AG04449 (cell line): ENCODE results near the gene ITPRIPL1.

ENCODE experiments used
- CTCF ChIA-PET: fragments of 350-600 bp; formaldehyde crosslinking; extraction: SDS; loops from one replicate; lab custom pipeline; 2021; ENCODE audit warnings: antibody characterized with exemption; lab: Yijun Ruan, JAX
- POLR2A ChIA-PET: fragments of 400-600, 350-600 bp; formaldehyde crosslinking; extraction: SDS; loops from one replicate; lab custom pipeline; 2020; ENCODE audit warnings: antibody characterized with exemption, inconsistent platforms; lab: Yijun Ruan, JAX
- DNase-seq: peaks from one replicate; pipeline ENCODE4 v3.0.0-alpha.2; 2010; ENCODE audit warnings: low read depth, low spot score
- H3K4me3 ChIP-seq: 2 replicates; pipeline ENCODE4 v1.5.1; 2011; ENCODE audit warnings: low read depth, mild to moderate bottlenecking, control low read depth, low read length
- CTCF ChIP-seq: IDR thresholded peaks from one replicate; pipeline ENCODE4 v1.5.1; 2011; ENCODE audit warnings: mild to moderate bottlenecking, moderate library complexity, low read length, control low read depth, inconsistent platforms; ENCODE audit not compliant: insufficient read depth; ENCODE audit errors: missing control alignments

Gene ITPRIPL1

GRCh38 chr2:96345868-96346462 is 20.8 kb downstream of the ITPRIPL1 start:
- POLR2A ChIA-PET = no interaction called here

GRCh38 chr2:96347395-96347794 is 22.3 kb downstream of the ITPRIPL1 start:
- ChIA-PET CTCF (interaction anchor here (1.1 kb wide), 1 partner anchor 9 kb away, joined by 4 read pairs; no protein-coding TSS in a partner anchor), POLR2A (no interaction called here)
- no peak for DNase-seq
- no peak overlapping the region for H3K4me3 ChIP-seq
- no peak for TF ChIP-seq CTCF

More at GRCh38 chr2:96345868-96346462, 20.8 kb downstream of the ITPRIPL1 start:
- no peak for DNase-seq
- CTCF ChIA-PET = interaction anchor here (0.9 to 2.2 kb wide), 2 partner anchors 62 to 163 kb away, joined by 3 to 7 read pairs; no protein-coding TSS in a partner anchor
- H3K4me3 ChIP-seq = no peak overlapping the region
- TF ChIP-seq CTCF = no peak

- POLR2A ChIA-PET = no interaction called here
- CTCF ChIA-PET = interaction anchor here (1.0 kb wide), 1 partner anchor 156 kb away, joined by 4 read pairs; no protein-coding TSS in a partner anchor
- no peak overlapping the region for H3K4me3 ChIP-seq
- DNase-seq = no peak
- TF ChIP-seq CTCF = no peak
These were observed 28.0 kb downstream of the ITPRIPL1 start for GRCh38 chr2:96353032-96353561.

- CTCF ChIA-PET = interaction anchor here (1.0 kb wide), 1 partner anchor 156 kb away, joined by 4 read pairs; no protein-coding TSS in a partner anchor
- DNase-seq = no peak
- POLR2A ChIA-PET = no interaction called here
These were observed 28.5 kb downstream of the ITPRIPL1 start for GRCh38 chr2:96353606-96354101.

GRCh38 chr2:96354492-96354891 is 29.4 kb downstream of the ITPRIPL1 start:
- CTCF ChIA-PET = no interaction called here
- POLR2A ChIA-PET = no interaction called here
- no peak for DNase-seq
- TF ChIP-seq CTCF = no peak
- no peak overlapping the region for H3K4me3 ChIP-seq

More at GRCh38 chr2:96353606-96354101, 28.5 kb downstream of the ITPRIPL1 start:
- no peak for TF ChIP-seq CTCF
- H3K4me3 ChIP-seq = no peak overlapping the region

- H3K4me3 ChIP-seq = no peak overlapping the region
- no peak for DNase-seq
- POLR2A ChIA-PET = no interaction called here
- CTCF ChIA-PET = interaction anchor here (1.6 kb wide), 1 partner anchor 10 kb away, joined by 4 read pairs; no protein-coding TSS in a partner anchor
- TF ChIP-seq CTCF = no peak
These were observed 31.8 kb downstream of the ITPRIPL1 start for GRCh38 chr2:96356889-96357288.
